ENCODE results near the gene UCN3.

UCN3 gene, protein sequence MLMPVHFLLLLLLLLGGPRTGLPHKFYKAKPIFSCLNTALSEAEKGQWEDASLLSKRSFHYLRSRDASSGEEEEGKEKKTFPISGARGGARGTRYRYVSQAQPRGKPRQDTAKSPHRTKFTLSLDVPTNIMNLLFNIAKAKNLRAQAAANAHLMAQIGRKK

DNA sequence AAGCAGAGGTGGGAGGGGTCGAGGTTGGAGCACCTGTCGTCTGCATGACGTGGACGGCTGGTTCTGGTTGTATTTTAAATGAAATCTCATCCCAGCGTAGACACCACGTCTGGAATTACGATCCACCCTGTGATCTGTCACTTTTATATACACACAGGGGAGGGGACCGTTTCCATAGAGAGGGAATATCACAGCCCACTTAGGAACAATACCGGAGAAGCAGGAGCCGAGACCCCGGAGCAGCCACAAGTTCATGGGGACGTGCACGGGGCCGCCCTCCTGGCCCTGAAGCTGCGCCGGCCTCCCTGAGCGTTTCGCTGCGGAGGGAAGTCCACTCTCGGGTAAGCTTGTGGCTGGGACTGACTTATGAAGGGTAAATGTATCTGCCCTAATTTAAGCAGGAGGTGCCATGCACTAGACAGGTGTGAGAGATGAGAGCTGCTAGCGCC lies at the start of gene UCN3:
Gene UCN3 (plus strand): TSS at position 77 of the 449 bp plus-strand sequence. CDS start 8,755 bp downstream, outside the sequence.
- TF ChIP-seq, protein P1, sequence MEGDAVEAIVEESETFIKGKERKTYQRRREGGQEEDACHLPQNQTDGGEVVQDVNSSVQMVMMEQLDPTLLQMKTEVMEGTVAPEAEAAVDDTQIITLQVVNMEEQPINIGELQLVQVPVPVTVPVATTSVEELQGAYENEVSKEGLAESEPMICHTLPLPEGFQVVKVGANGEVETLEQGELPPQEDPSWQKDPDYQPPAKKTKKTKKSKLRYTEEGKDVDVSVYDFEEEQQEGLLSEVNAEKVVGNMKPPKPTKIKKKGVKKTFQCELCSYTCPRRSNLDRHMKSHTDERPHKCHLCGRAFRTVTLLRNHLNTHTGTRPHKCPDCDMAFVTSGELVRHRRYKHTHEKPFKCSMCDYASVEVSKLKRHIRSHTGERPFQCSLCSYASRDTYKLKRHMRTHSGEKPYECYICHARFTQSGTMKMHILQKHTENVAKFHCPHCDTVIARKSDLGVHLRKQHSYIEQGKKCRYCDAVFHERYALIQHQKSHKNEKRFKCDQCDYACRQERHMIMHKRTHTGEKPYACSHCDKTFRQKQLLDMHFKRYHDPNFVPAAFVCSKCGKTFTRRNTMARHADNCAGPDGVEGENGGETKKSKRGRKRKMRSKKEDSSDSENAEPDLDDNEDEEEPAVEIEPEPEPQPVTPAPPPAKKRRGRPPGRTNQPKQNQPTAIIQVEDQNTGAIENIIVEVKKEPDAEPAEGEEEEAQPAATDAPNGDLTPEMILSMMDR (IDR thresholded peaks at IDR 0.05): no peak

DNA sequence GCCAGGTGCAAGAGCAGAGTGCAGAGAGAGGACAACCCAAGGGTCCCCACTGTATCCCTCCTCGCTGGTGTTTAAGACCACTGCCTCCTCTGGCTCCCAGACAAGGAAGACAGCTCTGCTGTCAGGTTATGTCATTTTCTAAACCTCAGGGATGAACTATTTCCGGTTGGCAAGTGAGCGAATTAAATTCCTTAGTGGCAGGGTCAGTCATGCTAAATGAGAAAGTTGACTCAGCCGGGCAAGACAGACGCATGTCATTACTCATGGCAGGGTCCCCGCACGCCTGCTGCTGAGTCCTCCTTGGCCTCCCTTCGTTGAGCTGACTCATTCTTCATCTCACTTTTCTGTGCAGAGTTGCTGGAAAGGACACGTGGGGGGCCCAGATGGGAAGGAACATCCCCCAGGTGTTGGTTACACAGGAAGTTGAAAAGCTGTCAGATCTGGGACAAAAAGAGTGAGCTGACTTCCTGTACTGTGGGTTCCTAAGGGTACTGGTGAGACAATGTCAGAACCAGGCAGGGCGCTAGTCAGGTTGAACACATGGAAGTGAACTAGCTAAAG lies 47.1 kb upstream of the UCN3 start:
- TF ChIP-seq, protein P1 (IDR thresholded peaks at IDR 0.05): no peak

DNA sequence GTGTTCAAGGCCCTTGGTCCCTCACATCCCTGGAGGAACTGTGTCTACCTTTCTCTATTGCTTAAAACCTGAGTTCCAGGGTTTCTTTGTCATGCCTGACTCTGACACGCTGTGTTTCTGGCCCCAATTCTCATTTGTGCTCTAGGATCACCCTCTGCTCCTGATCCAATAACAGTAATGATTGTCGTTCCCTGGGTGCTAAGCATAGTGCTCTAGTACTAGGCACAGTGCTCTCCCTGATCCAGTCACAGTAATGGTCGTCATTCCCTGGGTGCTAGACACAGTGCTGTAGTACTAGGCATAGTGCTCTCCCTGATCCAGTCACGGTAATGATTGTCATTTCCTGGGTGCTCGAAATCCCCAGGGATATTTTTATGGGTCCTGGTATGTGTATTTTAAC lies 46.6 kb upstream of the UCN3 start:
- TF ChIP-seq, protein P1 (IDR thresholded peaks at IDR 0.05): no peak

DNA sequence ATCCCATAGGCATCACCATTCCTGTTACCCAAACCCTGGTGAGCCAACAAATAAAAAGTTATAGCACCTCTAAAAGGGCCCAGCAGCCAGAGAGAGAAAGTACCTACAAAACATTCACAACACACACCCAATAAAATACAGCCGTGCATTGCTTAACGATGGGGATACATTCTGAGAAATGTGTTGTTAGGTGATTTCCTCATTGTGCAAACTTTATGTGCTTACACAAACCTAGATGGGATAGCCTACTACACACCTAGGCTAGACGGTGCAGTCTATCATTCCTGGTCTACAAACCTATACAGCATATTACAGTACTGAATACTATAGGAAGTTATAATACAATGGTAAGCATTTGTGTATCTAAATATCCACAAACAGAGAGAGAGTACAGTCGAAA lies 44.9 kb upstream of the UCN3 start:
- TF ChIP-seq, protein P1 (IDR thresholded peaks at IDR 0.05): no peak

DNA sequence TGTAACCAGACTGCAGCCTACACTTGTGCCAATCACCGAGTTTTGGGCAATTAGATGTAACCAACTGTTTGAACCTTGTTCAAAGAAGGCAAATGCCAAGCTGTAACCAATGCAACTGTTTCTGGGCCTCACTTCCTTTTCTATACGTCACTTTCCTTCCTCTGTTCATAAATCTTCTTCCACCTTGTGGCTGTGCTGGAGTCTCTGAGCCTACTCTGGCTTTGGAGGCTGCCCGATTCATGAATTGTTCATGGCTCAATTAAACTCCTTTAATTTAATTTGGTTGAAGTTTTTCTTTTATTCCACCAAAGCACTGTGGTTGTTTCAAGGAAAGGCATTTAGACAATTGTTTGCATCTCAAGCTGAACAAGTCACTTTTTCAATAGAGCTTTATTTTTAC lies 43.5 kb upstream of the UCN3 start:
- TF ChIP-seq, protein P1 (IDR thresholded peaks at IDR 0.05): no peak

DNA sequence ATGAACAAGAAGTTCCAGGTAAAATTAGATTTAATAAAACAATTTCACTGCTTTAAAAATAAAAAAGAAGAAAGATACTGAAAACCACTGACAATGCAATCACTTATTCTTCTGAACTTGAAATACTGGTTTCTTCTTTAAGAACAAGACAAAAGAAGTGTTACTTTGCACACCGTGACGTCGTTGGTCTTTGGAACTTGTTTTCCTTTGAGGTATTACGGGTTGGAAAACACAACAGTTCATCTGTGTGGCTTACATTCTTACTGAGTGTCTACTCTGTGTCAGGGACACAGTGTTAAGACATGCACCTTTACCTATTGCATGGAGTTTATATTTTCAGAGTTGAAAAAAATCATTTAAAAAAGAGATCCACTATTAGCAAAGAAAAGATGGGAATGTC lies 41.3 kb upstream of the UCN3 start:
- TF ChIP-seq, protein P1 (IDR thresholded peaks at IDR 0.05): no peak

DNA sequence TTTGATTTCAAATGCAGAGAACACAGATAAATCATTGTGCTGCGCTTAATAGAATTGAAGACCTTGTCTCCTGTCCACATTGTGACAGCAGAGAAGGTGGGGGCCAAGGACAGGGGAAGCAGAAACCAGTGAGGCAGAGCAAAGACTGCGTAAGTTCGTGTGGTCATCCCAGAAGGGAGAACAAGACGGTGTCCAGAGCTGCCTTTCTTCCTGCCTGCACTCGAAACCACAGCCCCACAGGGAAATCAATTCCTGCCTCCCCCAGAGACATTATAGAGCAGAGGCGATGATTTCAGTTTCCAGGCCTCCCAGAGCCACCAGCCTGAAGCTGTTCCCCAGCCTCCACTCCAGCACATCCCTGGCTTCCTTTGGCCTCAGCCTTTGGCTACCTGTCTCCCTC lies 39.7 kb upstream of the UCN3 start:
- TF ChIP-seq, protein P1 (IDR thresholded peaks at IDR 0.05): no peak
